AG04450 (cell line): ENCODE data around the gene PRSS37. TPM values are rescaled to one million over a fixed set of nuclear protein-coding genes. Genes with fewer than 3 reads are reported as not detected.

Experiments
- CTCF ChIA-PET: fragments of 300-600, 350-600 bp; formaldehyde crosslinking; extraction: SDS; loops from one replicate; lab custom pipeline; 2022; ENCODE audit warnings: antibody characterized with exemption, inconsistent platforms; lab: Charles Lee
- POLR2A ChIA-PET: fragments of 350-600 bp; formaldehyde crosslinking; extraction: SDS; loops from one replicate; lab custom pipeline; 2021; ENCODE audit warnings: antibody characterized with exemption, inconsistent platforms; lab: Yijun Ruan, JAX
- DNase-seq: peaks from one replicate; pipeline ENCODE4 v3.0.0-alpha.2; 2011; ENCODE audit warnings: low read depth, low spot score
- H3K27ac ChIP-seq: one replicate; pipeline ENCODE4 v1.5.1; 2012; ENCODE audit warnings: low read depth, low read length, control low read depth
- H3K27me3 ChIP-seq: one replicate; pipeline ENCODE4 v1.6.0; 2012; ENCODE audit warnings: low read length; ENCODE audit not compliant: control insufficient read depth, insufficient read depth
- H3K4me3 ChIP-seq: 2 replicates; pipeline ENCODE4 v1.5.1; 2011; ENCODE audit warnings: mild to moderate bottlenecking, low read depth, low read length, control low read depth
- H3K9me3 ChIP-seq: 2 replicates; pipeline ENCODE4 v1.5.1; 2012; ENCODE audit warnings: low read length; ENCODE audit not compliant: control insufficient read depth, insufficient read depth
- CTCF ChIP-seq: IDR thresholded peaks from 2 replicates; pipeline ENCODE4 v1.5.1; 2011; ENCODE audit warnings: low read depth, low read length, control low read depth, inconsistent platforms
- polyA plus RNA-seq: library from polyadenylated mRNA; depleted of rRNA; stranded (reverse); fragments of >200 nt; gene quantifications from 2 replicates; pipeline ENCODE4 v1.2.3, GENCODE V29; 2011; rRNA removed

The PRSS37 gene
- polyA plus RNA-seq, 1 experiment: not detected

GRCh38 chr7:141792526-141792925 is 48.8 kb downstream of the PRSS37 start:
- no peak overlapping the region for H3K27ac ChIP-seq
- ChIA-PET CTCF (interaction anchor here (0.6 kb wide), 1 partner anchor 198 kb away, joined by 3 read pairs; no protein-coding TSS in a partner anchor), POLR2A (no interaction called here)
- H3K27me3 ChIP-seq: no peaks in the 10 kb centered on the region
- no peak for TF ChIP-seq CTCF
- no peak for DNase-seq
- H3K4me3 ChIP-seq: no peak overlapping the region
- no peaks in the 10 kb centered on the region for H3K9me3 ChIP-seq

GRCh38 chr7:141789917-141790316 is 51.4 kb downstream of the PRSS37 start, which contains the start of gene TAS2R5:
Gene TAS2R5, plus strand, starts transcription at chr7:141790217. Its CDS starts 145 bp downstream, at chr7:141790362.
- ChIA-PET CTCF (interaction anchor here (1.8 kb wide), 1 partner anchor 135 kb away, joined by 6 read pairs; no protein-coding TSS in a partner anchor), POLR2A (no interaction called here)
- Histone ChIP-seq H3K27ac (no peak within 1 kb of the TSS), H3K27me3 (no peaks in the 10 kb centered on the region), H3K4me3 (no peak within 1 kb of the TSS), H3K9me3 (no peaks in the 10 kb centered on the region)
- DNase-seq: no peak
- no peak for TF ChIP-seq CTCF

- H3K4me3 ChIP-seq: no peak overlapping the region
- no peak overlapping the region for H3K27ac ChIP-seq
- no peaks in the 10 kb centered on the region for H3K27me3 ChIP-seq
- CTCF ChIA-PET: interaction anchor here (1.0 to 1.7 kb wide), 4 partner anchors 50 to 138 kb away, joined by 3 to 5 read pairs (median 4); partner anchors contain the start of gene SSBP1
- no peaks in the 10 kb centered on the region for H3K9me3 ChIP-seq
- no peak for TF ChIP-seq CTCF
- DNase-seq: no peak
- POLR2A ChIA-PET: no interaction called here
Observed at GRCh38 chr7:141788296-141788695, 53.0 kb downstream of the PRSS37 start.

Other genes with a start within 250 kb of the PRSS37 start
- gene DENND11, start 139.3 kb downstream of the PRSS37 start, polyA plus RNA-seq: 4.9 and 5.3 TPM in 2 replicates
- not detected in 2 replicates for gene WEE2, start 133.1 kb downstream of the PRSS37 start, polyA plus RNA-seq
- 152 and 212 TPM in 2 replicates for gene SSBP1, start 103.1 kb downstream of the PRSS37 start, polyA plus RNA-seq
- 0.19 and 0.21 TPM in 2 replicates for gene TAS2R3, start 77.4 kb downstream of the PRSS37 start, polyA plus RNA-seq
- 0.26 and 0.36 TPM in 2 replicates for gene TAS2R4, start 64.8 kb downstream of the PRSS37 start, polyA plus RNA-seq
- 0.38 and 0.81 TPM in 2 replicates for gene TAS2R5, start 51.3 kb downstream of the PRSS37 start, polyA plus RNA-seq
- not detected in 2 replicates for gene OR9A4, start 74.9 kb upstream of the PRSS37 start, polyA plus RNA-seq
- gene CLEC5A, start 105.5 kb upstream of the PRSS37 start, polyA plus RNA-seq: not detected in 2 replicates
- not detected in 2 replicates for gene TAS2R38, start 132.3 kb upstream of the PRSS37 start, polyA plus RNA-seq
- not detected in 2 replicates for gene MGAM, start 154.4 kb upstream of the PRSS37 start, polyA plus RNA-seq